GM20431 (cell line): ENCODE measurements around the gene ZDHHC4.
"Not testable (repeated sequence)": the region's sequence is repeated elsewhere in the genome, so short reads cannot be mapped to it uniquely, and the experiment has no call there.

Source experiments
- in situ Hi-C: fragments of 300-500 bp; cut with MseI, MboI; formaldehyde crosslinking; loops from one replicate; pipeline ENCODE4 v1.15.0; 2020; ENCODE audit warnings: low sequenced_read_pairs; ENCODE audit not compliant: unreplicated experiment

The ZDHHC4 gene

DNA sequence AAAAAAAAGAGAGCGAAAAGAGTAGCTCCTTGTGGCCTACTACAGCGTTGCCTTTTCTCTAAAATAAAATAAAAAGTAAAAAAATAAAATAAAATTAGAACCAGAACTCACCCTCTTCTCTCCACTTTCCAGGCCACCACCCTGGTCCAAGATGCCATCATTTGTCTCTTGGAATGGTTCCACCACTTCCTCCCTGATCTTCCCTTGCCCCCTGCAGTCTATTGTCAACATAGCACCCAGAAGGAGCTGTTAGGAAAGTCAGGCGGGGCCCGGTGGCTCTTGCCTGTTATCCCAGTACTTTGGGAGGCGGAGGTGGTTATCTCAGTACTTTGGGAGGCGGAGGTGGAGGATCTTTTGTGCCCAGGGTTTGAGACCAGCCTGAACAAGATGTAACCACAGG lies 18.4 kb upstream of the ZDHHC4 start:
- in situ Hi-C loops: no loop called here

DNA sequence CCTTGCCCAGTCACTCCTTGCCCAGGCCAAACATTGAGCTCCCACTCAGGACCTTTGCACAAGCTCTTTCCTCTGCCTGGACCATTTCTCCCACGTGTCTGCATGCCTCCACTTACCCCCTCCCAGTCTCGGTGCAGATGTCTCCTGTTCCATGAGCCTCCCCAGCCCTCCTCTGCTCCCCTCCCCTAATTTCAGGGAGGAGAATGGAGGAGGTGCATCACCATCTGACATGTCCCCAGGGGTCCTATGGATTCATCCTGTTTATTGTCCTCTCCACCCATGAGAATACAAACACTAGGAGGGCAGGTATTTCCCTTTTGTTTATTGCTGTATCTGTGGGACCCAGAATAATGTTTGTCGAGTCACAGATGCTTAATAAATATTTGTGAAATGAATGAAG lies 17.4 kb upstream of the ZDHHC4 start:
- in situ Hi-C loops: no loop called here

DNA sequence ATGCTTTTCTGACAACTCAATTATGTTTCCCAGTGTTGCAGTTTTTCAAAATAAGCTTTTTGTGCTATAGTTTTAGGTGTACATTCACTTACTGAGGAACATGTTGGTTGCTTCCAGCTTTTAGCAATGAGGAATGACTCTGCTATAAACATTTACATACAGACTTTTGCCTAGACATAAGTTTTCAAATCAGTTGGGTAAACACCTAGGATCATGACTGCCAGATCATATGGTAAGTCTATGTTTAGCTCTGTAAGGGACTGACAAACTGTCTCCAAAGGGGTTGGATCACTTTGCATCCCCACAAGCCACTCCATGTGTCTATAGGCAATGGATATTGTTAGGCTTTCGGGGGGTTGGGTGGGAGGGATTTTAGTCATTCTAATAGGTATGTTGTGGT lies 15.1 kb upstream of the ZDHHC4 start:
- in situ Hi-C loops: no loop called here

DNA sequence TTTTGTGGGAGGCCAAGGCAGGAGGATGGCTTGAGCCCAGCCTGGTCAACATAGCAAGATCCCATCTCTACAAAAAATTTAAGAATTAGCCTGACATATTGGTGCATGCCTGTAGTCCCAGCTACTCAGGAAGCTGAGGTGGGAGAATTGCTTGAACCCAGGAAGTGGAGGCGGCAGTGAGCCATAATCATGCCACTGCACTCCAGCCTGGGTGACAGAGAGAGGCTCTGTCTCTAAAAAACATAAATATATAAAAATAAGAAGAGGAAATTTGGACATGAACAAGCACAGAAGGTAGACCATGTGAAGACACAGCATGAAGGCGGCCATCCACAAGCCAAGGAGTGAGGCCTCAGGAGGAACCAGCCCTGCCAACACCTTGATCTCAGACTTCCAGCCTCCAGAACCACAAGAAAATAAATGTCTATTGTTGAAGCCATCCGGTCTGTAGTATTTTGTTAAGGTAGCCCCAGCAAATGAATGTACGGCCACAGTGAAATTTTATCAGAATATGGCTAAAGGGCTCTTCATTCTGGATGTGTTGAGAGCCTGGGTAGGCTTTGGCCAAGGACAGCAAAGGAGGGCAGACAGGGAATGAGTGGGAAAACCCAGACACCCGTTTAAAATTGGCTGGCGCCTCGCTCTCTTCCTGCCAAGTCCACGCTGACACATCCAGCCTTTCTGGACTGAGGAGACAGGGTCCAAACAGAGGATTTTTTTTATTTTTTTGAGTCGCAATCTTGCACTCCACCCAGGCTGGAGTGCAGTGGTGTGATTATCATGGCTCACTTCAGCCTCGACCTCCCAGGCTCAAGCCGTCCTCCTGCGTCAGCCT lies 13.1 kb upstream of the ZDHHC4 start:
- in situ Hi-C loops: no loop called here

DNA sequence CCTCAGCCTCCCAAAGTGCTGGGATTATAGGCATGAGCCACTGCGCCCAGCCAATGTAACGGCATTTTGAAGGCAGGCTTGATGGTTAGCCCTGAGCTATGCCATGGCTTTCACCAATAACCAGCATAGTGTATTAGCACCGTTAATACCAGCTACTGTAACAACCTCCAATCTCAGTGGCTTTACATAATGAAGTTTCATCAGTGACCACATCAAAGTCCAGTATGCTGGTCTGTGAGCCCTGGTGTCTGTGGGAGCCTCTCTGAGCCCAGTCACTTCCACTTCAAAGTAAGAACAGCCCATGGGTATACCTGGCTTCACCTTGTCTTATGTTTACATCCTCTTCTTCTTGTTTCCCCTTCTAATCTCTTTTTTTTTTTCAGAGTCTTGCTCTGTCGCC lies 11.6 kb upstream of the ZDHHC4 start:
- in situ Hi-C loops: no loop called here

DNA sequence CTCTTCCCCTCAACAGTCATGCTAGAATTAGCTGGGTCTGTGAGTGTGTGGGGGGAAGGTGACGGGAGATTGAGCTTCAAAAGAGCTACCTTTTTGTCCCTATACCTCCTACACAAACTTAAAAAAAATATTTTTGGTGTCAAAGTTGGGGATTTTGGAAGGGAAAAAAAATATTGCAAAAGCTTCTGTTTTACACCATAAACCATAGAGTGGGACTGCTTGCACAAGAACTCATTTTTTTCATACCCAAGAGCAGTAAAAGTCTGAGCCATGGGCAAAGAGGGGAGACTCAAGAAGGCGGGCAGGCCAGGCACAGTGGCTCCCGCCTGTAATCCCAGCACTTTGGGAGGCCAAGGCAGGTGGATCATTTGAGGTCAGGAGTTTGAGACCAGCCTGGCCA lies 9.4 kb upstream of the ZDHHC4 start:
- in situ Hi-C loops: no loop called here

DNA sequence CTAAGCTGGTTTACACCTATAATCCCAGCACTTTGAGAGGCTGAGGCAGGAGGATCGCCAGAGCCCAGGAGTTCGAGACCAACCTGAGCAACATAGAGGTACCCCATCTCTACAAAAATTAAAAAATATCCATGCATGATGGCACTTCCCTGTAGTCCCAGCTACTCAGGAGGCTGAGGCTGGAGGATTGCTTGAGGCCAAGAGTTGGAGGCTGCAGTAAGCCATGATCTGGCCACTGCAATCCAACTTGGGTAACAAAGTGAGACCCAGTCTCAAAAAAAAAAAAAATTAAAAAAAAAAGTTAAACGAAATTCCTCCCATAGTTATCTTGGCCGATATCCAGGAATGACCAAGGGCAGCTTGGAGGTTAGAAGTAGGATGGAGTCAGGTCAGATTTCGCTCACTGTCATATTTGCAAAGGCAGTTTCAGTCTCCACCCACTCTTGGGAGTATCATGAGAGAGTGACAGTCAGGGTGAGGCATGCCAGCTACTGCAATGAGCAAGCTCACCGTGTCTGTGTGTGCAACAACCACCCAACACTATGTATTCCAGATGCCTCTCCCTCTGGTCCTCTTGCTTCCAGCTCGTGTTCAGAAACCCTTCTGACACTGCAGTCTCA lies 6.0 kb upstream of the ZDHHC4 start:
- in situ Hi-C loops: no loop called here

DNA sequence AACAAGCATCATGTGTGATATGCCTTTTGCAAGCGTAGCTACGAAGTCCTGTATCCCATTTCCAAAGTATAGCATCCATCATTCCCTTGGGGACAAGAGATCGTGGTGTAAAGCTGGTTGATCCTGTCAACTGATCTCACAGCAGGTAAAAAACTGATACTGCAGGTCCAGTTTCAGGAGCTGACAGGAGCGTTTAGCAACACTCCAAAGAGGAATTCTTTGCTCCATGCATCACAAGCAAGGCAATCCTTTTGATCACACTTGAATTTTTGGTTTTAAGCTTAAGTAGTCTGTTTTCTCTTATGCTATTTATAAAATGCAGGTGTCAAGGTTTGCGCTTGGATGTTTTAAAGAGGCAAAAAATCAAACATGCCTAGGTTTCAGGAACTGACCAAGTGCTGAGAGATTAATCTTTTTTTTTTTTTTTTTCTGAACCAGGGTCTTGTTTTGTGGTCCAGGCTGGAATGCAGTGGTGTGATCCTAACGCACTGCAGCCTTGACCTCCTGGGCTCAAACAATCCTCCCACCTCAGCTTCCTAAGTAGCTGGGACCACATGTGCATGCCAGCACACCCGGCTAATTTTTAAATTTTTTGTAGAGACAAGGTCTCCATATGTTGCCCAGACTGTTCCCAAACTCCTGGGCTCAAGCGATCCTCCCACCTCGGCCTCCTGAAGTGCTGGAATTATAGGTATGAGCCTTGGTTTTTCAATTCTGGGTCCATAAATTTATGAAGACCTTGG lies 1.8 kb upstream of the ZDHHC4 start:
- in situ Hi-C loops: no loop called here

DNA sequence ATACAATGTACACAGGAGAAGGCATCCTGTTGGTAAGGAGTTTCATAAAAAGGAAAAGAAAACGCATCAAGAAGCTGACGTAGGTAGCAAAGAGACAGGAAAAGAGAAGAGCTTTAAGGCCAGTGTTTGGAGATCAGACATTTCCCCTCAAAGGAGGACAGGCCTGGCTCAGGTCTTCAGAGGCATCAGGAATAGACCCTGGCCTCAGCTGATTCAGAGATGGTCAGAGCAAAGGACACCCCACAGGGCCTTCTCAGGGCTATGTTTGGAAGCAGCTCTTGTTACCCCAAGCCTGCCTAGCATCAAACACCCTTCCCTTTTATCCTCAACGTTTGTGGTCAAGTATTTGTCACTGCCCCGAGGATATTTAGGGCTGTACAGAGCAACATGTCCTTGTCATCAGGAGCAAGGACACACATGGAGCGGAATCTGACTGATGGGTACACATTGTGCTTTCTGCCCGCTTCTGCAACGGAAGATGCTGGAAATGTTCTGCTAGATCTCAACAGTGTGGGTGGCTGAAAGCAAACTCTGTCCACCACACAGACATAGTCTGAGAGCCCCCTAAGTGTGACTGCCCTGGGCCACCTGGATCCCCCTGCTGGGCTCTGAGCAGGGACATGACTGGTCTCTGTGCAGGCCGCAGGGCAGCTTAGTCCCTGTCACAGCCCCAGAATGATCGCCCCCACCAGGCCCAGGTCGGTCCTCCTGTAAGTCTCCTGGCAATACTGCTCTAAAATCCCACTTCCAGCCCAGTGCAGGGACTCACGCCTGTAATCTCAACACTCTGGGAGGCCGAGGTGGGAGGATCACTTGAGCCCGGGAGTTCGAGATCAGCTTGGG lies 1.0 kb upstream of the ZDHHC4 start:
- in situ Hi-C loops: no loop called here

DNA sequence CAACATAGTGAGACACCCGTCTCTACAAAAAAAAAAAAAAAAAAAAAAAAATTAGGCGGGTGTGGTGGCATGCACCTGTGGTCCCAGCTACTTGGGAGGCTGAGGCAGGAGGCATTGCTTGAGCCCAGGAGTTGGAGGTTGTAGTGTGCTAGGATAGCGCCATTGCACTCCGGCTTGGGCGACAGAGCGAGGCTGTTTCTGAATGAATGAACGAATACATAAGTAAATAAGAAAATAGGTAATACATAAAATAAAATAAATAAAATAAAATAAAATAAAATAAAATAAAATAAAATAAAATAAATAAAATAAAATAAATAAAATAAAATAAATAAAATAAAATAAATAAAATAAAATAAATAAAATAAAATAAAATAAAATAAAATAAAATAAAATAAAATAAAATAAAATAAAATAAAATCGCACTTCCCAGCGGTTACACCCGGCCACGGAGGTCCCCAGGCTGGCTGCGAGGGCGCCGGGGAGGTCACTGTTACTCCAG lies 336 bp upstream of the ZDHHC4 start:
- in situ Hi-C loops: not testable (repeated sequence)

DNA sequence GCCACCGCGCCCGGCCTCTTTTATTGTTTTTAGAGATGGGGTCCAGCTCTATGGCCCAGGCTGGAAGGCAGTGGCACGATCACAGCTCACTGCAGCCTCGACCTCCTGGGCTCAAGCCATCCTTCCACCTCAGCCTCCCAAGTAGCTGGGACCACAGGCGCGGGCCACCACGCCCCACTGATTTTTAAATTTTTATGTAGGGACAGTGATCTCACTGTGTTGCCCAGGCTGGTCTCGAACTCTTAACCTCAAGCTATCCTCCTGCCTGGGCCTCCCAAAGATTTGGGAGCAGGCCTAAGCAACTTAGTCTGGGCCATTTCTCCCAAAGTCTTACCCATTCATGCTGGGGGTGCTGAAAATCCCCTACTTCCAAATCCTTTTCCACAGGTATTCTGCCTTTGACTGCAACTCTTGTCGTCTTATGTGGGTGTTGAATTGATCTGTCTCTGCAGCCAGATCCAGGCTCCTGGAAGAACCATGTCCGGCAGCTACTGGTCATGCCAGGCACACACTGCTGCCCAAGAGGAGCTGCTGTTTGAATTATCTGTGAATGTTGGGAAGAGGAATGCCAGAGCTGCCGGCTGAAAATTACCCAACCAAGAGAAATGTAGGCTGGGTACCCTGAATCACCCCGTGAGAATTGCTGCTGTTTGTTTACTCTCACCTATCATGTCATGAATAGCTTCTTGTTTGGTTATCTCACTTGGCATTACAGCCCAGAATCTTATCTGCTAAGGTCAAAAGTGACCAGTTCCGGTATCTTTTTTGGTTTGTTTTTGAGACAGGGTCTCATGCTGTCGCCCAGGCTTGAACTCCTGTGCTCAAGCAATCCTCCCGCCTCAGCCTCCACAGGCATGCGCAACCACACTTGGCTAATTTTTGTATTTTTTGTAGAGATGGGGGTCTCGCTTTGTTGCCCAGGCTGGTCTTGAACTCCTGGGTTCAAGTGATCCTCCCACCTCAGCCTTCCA lies 1.1 kb downstream of the ZDHHC4 start:
- in situ Hi-C loops: no loop called here

DNA sequence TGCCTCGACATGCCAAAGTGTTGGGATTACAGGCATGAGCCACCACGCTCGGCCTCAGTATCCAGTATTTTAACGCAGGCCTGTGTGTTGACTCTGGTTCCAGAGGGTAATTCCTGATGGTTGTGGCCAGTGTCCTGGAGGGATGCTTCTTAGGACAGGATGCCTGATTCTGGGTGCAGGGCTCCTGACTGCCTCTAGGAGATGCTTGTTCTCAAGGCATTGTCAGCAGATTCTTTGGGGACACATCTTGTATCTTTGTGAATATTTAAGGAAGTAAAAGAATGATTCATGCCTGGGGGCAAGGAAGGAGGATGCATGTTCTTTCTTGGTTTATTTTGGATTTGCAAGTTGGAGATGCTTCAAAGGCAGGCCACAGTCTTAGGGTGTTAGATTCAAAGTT lies 2.2 kb downstream of the ZDHHC4 start:
- in situ Hi-C loops: no loop called here

DNA sequence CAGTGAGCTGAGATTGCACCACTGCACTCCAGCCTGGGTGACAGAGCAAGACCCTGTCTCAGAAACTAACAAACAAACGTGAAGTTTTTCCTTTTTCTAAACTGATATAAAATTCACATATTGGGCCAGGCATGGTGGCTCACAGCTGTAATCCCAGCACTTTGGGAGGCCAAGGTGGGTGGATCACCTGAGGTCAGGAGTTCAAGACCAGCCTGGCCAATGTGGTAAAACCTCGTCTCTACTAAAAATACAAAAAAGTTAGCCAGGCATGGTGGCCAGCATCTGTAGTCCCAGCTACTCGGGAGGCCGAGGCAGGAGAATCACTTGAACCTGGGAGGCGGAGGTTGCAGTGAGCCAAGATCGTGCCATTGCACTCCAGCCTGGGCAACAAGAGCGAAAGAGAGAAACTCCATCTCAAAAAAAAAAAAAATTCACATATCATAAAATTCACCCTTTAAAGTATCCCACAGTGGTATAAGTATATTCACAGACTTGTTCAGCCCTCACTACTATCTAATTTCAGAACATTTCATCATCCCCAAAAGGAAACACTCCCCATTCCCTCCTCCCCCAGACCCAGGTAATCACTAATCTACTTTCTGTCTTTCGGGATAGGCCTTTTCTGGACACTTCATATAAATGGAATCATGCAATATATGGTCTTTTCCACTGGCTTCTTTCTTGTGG lies 8.6 kb downstream of the ZDHHC4 start:
- in situ Hi-C loops: not testable (repeated sequence)

DNA sequence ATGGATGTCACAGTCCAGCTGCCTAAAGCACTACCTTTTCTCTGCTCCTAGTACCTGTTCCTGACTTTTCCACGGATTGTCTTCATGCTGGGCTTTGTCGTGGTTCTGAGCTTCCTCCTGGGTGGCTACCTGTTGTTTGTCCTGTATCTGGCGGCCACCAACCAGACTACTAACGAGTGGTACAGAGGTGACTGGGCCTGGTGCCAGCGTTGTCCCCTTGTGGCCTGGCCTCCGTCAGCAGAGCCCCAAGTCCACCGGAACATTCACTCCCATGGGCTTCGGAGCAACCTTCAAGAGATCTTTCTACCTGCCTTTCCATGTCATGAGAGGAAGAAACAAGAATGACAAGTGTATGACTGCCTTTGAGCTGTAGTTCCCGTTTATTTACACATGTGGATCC lies 11.3 kb downstream of the ZDHHC4 start:
- in situ Hi-C loops: no loop called here

DNA sequence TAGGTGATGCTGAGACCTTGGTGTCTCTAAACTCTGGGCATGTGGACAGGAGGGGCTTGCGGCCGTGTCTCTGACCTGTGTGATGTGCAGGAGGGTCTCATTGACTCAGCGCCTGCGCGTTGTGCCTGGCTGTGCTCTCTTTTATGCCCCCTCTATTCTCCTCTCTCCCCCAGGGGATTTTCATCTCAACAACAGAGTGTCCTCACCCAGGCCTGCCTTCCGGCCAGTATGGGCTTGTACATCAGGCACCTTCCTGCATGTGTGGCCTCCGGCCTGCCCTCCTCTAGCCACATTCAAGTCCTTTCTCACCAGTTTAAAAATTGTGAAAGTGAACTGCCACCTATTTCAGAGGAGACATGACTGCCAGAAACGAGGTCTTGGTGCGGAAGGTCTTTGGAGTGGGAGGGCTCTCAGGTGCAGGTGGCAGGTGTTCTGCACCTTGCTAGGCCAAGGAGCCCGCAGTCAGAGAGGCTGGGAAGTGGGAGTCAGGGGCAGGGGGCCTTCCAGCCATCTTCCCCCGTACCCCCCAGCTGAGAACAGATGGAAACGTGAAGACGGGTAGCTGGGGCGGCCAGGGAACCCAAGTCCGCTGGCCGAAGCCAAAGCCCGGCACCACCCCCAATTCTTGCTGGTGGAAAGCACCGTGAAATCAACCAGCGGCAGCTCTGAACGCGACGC lies 12.0 kb downstream of the ZDHHC4 start:
- in situ Hi-C loops: no loop called here

DNA sequence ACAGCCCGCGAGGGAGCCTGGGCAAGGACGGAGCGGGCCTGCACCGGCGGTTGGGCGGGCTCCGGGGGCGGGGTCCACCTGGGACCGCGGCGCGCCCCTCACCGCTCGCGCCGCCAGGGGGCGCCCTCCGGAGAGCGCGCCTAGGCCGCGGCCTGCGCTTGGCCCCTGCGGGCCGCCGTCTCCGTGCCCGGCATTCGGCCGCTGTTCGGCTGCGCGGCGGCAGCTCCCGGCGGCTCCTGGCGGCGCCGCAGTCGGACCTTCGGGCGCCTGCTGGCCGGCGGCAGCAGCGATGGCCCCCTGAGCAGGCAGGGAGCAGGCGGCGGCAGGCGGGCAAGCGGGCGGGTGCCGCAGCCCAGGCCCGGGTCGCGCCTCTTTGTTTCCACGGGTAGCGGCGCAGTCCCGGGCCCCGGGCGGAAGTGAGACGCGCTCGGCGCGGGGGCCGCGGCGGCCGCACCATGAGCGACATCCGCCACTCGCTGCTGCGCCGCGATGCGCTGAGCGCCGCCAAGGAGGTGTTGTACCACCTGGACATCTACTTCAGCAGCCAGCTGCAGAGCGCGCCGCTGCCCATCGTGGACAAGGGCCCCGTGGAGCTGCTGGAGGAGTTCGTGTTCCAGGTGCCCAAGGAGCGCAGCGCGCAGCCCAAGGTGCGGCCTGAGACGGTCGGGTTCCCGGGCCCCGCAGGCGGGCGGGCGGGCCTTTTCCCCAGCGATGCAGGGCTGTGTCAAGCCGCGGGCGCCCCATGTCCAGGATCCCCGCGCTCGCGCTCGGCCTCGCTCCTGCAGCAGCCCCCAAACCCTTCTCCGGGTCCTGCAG lies 12.8 kb downstream of the ZDHHC4 start, which contains the start of gene INTS15:
Gene INTS15 (plus strand): TSS at position 193 of the 816 bp plus-strand sequence. CDS start 263 bp downstream, at position 456.
- in situ Hi-C loops: no loop called here

DNA sequence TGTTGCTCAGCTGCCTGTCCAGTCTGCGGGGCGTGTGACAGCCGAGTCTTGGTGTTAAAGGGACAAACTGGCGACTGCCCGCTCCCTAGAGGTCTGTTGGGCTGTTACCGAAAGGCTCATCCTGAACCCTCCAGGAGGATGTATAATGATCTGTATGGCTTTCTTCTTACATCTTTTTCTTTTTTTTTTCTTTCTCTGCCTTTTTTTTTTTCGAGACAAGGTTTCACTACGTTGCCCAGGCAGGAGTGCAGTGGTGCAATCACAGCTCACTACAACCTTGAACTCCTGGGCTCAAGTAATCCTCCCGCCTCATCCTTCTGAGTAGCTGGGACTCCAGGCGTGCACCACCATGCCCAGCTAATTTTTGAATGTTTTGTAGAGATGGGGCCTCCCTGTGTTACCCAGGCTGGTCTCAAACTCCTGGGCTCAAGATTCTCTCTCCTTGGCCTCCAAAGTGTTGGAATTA lies 13.4 kb downstream of the ZDHHC4 start:
- in situ Hi-C loops: no loop called here
